NT2/D1 (cell line): ENCODE results near the gene BACH2.

Experiments used
- SUZ12 ChIP-seq: IDR thresholded peaks from 2 replicates; pipeline ENCODE4 v1.6.1; 2011; ENCODE audit not compliant: insufficient read length, insufficient read depth; ENCODE audit errors: extremely low read depth
- ZNF274 ChIP-seq: IDR thresholded peaks from 2 replicates; pipeline ENCODE4 v1.6.1; 2011; ENCODE audit warnings: mild to moderate bottlenecking, low read depth, low read length

- TF ChIP-seq ZNF274 = no peak
- no peak for TF ChIP-seq SUZ12
Observed at GRCh38 chr6:89927791-89928550, 368.7 kb downstream of the BACH2 start.
